GM18508 (cell line): ENCODE results near the gene ITPR2.
"Not testable (repeated sequence)": the region's sequence is repeated elsewhere in the genome, so short reads cannot be mapped to it uniquely, and the experiment has no call there.

Experiments
- ATAC-seq: cut with Tn5 transposase; IDR thresholded peaks from one replicate; pipeline ENCODE4 v1.9.1; 2021; ENCODE audit warnings: moderate number of reproducible peaks; ENCODE audit not compliant: insufficient read depth, unreplicated experiment

ITPR2 gene

GRCh38 chr12:26768611-26769603, 64.1 kb downstream of the ITPR2 start:
- no peak for ATAC-seq

GRCh38 chr12:26767865-26768264, 65.1 kb downstream of the ITPR2 start:
- no peak for ATAC-seq

- no peak for ATAC-seq
Measured at GRCh38 chr12:26767116-26767515, 65.9 kb downstream of the ITPR2 start.

- no peak for ATAC-seq
Measured at GRCh38 chr12:26762186-26762585, 70.8 kb downstream of the ITPR2 start.

- no peak for ATAC-seq
Measured at GRCh38 chr12:26761775-26762174, 71.2 kb downstream of the ITPR2 start.

- ATAC-seq: no peak
Measured at GRCh38 chr12:26760657-26761293, 72.2 kb downstream of the ITPR2 start.

GRCh38 chr12:26755362-26755761, 77.6 kb downstream of the ITPR2 start:
- not testable (repeated sequence) for ATAC-seq

GRCh38 chr12:26754148-26754547, 78.8 kb downstream of the ITPR2 start:
- no peak for ATAC-seq

GRCh38 chr12:26751179-26751578, 81.8 kb downstream of the ITPR2 start:
- no peak for ATAC-seq

GRCh38 chr12:26750531-26751175, 82.3 kb downstream of the ITPR2 start:
- ATAC-seq: no peak

- ATAC-seq: peak; percentile 68
Measured at GRCh38 chr12:26749781-26750180, 83.2 kb downstream of the ITPR2 start.

GRCh38 chr12:26748741-26749431, 84.1 kb downstream of the ITPR2 start:
- ATAC-seq: peak; percentile 38

- ATAC-seq: peak; percentile 2
Measured at GRCh38 chr12:26748412-26748740, 84.6 kb downstream of the ITPR2 start.

GRCh38 chr12:26746121-26746714, 86.8 kb downstream of the ITPR2 start:
- no peak for ATAC-seq

GRCh38 chr12:26744697-26745440, 88.1 kb downstream of the ITPR2 start:
- ATAC-seq: no peak

- ATAC-seq: no peak
Measured at GRCh38 chr12:26744042-26744626, 88.9 kb downstream of the ITPR2 start.

GRCh38 chr12:26741584-26742227, 91.3 kb downstream of the ITPR2 start:
- no peak for ATAC-seq

GRCh38 chr12:26740991-26741390, 92.0 kb downstream of the ITPR2 start:
- ATAC-seq: no peak

GRCh38 chr12:26740348-26740747, 92.6 kb downstream of the ITPR2 start:
- no peak for ATAC-seq
